ENCODE results near the gene CMSS1.

Gene CMSS1

GRCh38 chr3:99877031-99877579 is 59.4 kb downstream of the CMSS1 start:
- DNase-seq = no peak

GRCh38 chr3:99878005-99878404 is 60.3 kb downstream of the CMSS1 start:
- no peak for DNase-seq

GRCh38 chr3:99879275-99879674 is 61.6 kb downstream of the CMSS1 start:
- no peak for DNase-seq

- no peak for DNase-seq
Measured at GRCh38 chr3:99881121-99881524, 63.5 kb downstream of the CMSS1 start.

GRCh38 chr3:99882436-99883137 is 64.9 kb downstream of the CMSS1 start:
- no peak for DNase-seq

GRCh38 chr3:99883138-99883461 is 65.4 kb downstream of the CMSS1 start:
- no peak for DNase-seq

GRCh38 chr3:99883693-99884092 is 66.0 kb downstream of the CMSS1 start:
- DNase-seq = no peak

- no peak for DNase-seq
Measured at GRCh38 chr3:99884484-99884883, 66.8 kb downstream of the CMSS1 start.

- DNase-seq = no peak
Measured at GRCh38 chr3:99885085-99885484, 67.4 kb downstream of the CMSS1 start.

GRCh38 chr3:99885851-99886250 is 68.2 kb downstream of the CMSS1 start:
- DNase-seq = no peak

- DNase-seq = no peak
Measured at GRCh38 chr3:99891610-99892285, 74.1 kb downstream of the CMSS1 start.

GRCh38 chr3:99892332-99892731 is 74.7 kb downstream of the CMSS1 start:
- DNase-seq = no peak

GRCh38 chr3:99895131-99895696 is 77.6 kb downstream of the CMSS1 start:
- no peak for DNase-seq

GRCh38 chr3:99895703-99896441 is 78.2 kb downstream of the CMSS1 start:
- peak; percentile 80 for DNase-seq

- DNase-seq = no peak
Measured at GRCh38 chr3:99896482-99896881, 78.8 kb downstream of the CMSS1 start.

GRCh38 chr3:99899603-99900002 is 81.9 kb downstream of the CMSS1 start:
- no peak for DNase-seq

- DNase-seq = no peak
Measured at GRCh38 chr3:99900248-99900647, 82.6 kb downstream of the CMSS1 start.

GRCh38 chr3:99901200-99901926 is 83.7 kb downstream of the CMSS1 start:
- DNase-seq = peak; percentile 66

GRCh38 chr3:99902091-99902490 is 84.4 kb downstream of the CMSS1 start:
- DNase-seq = no peak

GRCh38 chr3:99903869-99904268 is 86.2 kb downstream of the CMSS1 start:
- DNase-seq = no peak

- no peak for DNase-seq
Measured at GRCh38 chr3:99907959-99908544, 90.4 kb downstream of the CMSS1 start.
